ENCODE measurements around the gene FUT8.
A peak's percentile ranks its signal among the peaks of the same experiment; 100 is the strongest.
"Not testable (repeated sequence)": the region's sequence is repeated elsewhere in the genome, so short reads cannot be mapped to it uniquely, and the experiment has no call there.

The FUT8 gene

DNA sequence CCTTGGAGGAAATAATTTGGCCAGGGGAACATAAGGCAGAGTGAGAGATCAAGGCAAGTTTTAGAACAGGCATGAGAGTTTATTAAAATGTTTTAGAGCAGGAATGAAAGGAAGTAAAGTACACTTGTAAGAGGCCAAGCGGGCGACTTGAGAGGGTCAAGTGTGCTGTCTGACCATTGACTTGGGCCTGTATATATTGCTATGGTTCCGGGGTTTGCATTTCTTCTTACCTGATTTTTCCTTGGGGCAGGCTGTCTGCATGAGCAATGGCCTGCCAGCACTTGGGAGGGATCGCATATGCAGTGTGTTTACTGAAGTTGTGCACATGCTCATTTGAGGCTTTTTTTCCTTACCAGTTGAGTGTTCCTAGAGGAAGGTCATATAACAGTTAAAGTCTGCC lies 214.8 kb downstream of the FUT8 start:
- no peak for DNase-seq

DNA sequence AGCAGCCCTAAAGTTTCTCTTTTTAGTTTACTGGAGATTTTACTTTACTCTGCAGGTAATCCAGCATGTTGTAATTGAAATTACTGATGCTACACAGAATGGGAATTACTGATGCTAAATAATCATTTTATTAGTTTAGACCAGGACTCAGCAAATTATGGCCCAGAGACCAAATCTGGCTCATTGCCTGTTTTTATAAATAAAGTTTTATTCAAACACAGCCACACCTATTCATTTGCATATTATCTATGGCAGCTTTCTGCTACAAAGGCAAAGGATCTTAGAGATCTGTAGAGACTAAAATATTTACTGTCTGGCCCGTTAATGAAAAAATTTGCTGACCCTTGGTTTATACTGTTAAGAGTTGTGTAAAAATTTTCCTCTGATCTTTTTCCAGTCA lies 216.1 kb downstream of the FUT8 start:
- no peak for DNase-seq

DNA sequence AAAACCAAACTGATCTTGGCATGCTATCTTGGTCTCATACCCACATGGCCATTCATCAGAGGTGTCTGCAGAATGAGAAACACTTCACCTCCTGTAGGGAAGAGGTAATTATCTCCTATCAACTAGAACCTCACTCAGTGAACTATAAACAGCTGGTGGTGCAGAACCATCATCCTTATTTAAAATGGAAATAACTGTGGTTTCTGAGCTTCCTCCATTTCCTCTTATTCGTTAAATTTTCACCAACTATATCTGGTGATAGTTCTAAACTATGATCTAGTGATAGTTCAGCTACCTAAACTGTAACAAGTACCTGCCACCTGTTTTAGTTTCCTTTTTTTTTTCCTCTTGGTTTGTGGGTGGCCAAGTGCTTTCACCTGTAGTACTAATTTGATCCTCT lies 218.5 kb downstream of the FUT8 start:
- no peak for DNase-seq

DNA sequence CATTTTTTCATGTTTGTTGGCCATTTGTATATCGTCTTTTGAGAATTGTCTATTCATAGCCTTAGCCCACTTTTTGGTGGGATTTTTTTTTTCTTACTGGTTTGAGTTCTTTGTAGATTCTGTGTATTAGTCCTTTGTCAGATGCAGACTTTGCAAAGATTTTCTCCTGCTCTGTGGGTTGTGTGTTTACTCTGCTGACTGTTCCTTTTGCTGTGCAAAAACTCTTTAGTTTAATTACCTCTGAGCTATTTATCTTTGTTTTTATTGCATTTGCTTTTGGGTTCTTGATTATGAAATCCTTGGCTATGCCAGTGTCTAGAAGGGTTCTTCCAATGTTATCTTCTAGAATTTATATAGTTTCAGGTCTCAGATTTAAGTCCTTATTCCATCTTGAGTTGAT lies 220.0 kb downstream of the FUT8 start:
- no peak for DNase-seq

DNA sequence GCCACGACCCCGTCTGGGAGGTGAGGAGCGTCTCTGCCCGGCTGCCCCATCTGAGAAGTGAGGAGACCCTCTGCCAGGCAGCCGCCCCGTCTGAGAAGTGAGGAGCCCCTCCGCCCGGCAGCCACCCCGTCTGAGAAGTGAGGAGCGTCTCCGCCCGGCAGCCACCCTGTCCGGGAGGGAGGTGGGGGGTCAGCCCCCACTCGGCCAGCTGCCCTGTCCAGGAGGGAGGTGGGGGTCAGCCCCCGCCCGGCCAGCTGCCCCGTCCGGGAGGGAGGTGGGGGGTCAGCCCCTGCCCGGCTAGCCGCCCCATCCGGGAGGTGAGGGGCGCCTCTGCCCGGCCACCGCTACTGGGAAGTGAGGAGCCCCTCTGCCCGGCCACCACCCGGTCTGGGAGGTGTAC lies 221.1 kb downstream of the FUT8 start:
- DNase-seq, result not testable (repeated sequence)

DNA sequence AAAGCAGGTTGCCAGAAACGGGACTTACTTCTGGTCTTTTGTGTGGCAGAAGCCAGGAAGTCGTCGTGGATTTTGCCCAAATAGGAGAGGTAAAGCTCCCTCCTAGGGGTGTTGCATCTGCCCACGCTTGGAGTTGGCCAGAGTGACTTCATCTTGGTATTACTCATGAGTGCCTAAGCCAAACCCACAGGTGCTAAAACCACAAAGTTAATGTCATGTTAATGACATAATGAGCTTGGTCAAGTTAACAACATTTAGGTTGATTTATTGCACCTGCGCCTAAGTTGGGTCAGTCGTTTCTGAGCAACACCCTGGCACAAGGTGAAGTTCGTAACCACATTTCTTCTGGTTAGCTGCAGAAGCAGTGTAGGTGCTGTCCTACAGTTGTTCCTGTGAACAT lies 225.2 kb downstream of the FUT8 start:
- DNase-seq, result no peak

DNA sequence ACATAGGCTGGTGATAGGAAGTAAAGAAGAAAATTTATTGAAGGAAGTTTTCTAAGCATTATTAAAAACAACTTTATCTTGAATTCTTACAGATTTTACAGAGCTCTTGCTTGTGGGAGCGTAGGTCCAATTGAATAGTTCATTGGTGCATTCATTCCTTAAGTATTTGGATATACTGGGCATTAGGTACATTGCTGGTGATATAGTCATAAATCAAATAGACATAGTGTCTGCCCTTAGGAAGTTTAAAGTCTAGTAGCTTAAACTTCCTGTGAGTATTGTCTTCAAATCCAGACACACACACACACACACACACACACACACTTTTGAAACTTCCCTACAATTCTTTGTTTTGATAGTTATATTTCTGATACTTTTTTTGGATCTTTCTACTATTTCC lies 226.7 kb downstream of the FUT8 start:
- no peak for DNase-seq

DNA sequence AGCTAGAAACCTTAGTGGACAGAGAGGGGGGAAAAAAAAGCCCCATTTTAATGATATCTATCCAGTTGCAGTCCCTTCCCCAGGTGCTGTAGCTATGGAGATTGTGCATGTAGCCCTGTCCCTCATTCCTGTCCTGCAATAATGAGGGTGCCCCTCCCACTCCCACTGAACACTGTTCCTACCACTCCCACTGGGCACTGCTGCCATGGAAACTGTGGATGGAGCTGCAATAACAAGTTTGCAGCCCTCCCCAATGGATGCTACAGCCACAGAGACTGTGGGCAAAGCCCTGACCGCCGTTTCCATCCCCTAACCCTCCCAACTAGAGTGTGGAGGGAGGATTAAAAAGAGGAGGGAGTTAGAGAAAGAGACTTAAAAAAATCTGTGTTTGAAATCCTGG lies 238.3 kb downstream of the FUT8 start:
- peak; percentile 68 for DNase-seq

DNA sequence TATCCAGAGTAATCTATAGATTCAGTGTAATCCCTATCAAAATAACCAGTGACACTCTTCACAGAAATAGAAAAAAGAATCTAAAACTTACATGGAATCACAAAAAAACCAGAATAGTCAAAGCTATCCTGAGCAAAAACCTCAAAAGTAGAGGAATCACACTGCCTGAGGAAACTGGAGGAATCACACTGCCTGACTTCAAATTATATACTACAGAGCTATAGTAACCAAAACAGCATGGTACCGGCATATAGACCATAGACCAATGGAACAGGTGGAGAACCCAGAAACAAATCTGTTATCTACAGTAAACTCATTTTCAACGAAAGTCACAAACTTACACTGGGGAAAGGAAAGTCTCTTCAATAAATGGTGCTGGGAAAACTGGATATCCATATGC lies 244.0 kb downstream of the FUT8 start:
- DNase-seq, result no peak

DNA sequence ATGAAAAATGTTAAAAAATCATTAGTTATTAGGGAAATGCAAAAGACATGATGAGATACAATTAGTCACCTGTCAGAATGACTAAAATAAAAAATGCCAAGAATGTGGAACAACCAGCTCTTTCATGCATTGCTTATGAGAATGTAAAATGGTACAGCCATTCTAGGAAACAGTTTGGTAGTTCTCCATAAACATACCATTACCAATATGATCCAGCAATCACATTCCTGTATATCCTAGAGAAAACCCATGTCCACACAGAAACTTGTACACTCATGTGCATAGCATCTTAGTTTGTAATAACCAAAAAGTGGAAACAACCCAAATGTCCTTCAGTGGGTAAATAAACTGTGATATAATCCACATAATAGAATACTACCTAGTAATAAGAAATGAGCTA lies 245.7 kb downstream of the FUT8 start:
- no peak for DNase-seq

DNA sequence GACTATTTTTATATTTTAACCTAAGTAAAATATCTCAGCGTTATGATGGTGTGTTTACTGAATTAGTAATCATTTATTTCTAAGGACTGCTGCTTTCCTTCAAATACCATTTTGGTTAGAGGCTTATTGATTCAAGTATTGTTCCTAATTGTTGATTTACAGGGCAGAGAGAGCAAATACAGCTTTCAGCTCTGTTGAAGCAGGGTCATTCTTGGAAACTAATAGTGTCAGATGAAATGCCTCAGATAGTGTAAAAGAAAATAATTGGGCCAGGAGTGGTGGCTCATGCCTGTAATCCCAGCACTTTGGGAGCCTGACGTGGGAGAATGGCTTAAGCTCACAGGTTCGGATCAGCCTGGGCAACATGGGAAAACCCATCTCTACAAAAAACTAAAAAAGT lies 249.3 kb downstream of the FUT8 start:
- peak; percentile 56 for DNase-seq

DNA sequence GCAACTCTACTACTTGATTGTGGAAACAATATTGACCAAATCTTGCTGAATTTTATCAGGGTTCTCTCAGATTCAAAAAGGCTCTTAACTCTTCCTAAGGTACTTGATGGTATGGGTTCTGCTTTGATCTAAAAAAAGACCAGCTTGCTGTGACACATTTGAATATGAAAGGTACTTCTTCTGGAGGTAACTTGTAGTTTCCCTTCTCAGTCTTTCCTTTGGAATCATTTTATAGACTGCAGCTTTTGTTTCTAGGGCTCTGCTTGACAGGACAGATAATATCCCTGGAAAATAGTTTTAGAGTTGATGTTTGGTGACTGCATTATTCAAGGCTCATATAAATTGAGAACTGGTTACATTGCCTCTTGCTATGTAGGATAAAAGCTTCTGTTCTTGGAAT lies 251.9 kb downstream of the FUT8 start:
- DNase-seq, result no peak

DNA sequence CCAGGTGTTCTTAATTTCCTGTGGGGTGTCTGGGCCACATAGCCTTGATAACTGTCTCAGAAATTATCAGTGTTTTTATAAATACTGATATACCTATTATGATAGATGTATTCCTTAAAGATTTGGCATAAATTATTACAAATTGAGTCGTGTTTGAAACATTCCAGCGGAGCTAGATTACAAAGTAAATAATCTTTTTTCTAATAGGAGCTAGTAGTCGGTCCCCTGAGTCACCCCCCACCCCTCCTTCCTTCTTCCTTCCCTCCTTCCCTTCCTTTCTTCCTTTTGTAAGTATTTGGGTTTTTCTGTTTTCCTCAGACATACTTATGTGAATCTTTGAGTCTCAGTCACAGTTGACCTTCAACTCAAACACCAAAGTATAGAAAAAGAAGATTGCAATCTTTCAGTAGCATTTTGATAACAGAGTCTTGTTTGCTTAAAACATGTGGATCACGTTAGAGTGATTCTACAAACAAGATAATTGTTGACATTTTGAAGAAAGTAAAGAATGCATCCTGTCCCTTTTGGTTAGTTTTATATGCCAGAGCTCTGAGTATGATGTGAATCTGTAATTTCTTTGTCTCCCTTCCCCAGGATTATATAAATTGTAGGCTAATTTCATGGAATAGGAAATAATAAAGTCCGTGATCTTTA lies 264.0 kb downstream of the FUT8 start:
- no peak for DNase-seq

DNA sequence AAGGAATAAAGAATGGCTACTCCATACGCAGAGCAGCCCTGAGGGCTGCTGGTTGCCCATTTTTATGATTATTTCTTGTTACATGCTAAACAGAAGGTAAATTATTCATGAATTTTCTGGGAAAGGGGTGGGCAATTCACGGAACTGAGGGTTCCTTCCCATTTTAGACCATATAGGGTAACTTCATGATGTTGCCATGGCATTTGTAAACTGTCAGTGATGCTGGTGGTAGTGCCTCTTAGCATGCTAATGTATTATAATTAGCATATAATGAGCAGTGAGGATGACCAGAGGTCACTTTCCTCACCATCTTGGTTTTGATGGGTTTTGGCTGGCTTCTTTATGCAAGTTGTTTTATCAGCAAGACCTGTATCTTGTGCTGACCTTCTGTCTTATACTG lies 273.0 kb downstream of the FUT8 start:
- no peak for DNase-seq

DNA sequence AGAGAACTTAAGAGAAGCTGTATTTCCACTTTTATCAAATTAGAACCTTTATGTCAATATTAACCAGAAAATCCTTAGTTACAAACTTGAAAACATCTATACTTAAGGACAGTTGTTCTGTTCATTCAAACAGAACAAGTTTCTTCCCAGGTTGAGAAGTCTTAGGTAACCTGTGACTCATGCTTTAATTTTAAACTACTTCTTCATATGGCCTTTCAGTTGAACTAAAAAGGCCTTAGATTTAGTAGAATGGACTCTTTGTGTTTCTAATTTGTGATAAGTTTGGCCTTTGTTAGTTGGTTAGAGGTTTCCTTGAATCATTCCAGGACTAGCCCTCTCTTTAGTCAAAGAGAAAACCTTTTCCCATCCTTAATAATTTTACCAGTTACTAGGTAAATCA lies 274.2 kb downstream of the FUT8 start:
- no peak for DNase-seq

DNA sequence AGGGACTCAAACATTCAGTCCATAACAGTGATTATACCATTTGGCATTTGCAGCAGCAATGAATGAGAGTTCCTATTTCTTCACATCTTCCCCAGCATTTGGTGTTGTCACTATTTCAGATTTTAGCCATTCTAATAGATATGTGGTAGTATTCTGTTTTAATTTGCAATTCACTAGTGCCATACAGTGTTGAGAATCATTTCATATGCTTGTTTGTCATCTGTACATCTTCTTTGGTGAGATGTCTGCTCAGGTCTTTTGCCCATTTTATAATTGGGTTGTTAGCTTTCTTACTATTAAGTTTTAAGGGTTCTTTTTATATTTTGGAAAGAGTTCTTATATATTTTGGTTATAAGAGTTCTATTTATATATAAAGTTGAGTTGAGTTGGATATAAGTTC lies 276.5 kb downstream of the FUT8 start:
- no peak for DNase-seq

DNA sequence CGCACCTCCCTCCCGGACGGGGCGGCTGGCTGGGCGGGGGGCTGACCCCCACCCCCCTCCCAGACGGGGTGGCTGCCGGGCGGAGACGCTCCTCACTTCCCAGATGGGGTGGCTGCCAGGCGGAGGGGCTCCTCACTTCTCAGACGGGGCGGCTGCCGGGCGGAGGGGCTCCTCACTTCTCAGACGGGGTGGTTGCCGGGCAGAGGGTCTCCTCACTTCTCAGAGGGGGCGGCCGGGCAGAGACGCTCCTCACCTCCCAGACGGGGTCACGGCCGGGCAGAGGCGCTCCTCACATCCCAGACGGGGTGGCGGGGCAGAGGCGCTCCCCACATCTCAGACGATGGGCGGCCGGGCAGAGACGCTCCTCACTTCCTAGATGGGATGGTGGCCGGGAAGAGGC lies 280.0 kb downstream of the FUT8 start:
- not testable (repeated sequence) for DNase-seq

DNA sequence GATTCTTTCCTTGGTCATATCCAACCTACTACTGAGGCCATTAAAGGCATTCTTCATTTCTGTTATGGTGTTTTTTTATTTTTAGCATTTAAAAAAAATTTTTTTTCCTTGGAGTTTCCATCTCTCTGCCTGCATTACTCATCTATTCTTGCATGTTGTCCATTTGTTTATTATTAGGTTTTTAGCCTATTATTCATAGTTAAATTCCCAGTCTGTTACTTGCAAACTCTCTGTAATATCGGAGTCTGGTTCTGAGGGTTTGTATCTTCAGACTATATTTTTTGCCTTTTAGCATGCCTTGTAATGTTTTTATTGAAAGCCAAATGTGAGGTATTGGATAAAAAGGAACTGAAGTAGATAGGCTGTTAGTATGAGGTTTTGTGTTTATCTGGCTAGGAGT lies 284.3 kb downstream of the FUT8 start:
- DNase-seq, result no peak

DNA sequence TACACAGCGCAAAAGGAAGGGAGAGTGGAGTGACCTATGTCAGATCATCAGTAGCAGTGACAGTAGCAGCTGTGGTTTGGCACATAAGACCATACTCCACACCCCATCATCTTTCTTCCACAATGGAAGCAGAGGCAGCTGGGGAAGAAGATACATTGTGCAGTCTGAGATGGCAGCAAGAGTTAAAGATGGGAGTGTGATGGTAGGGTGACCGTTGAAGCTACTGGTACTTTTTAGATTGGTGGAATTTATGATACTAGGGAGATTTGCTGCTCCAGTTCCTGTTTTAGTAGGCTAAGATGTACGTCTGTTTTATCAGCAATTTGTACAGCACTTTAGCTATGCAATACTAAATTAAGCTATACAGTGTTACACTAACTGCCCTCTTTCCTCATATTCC lies 291.0 kb downstream of the FUT8 start:
- no peak for DNase-seq

DNA sequence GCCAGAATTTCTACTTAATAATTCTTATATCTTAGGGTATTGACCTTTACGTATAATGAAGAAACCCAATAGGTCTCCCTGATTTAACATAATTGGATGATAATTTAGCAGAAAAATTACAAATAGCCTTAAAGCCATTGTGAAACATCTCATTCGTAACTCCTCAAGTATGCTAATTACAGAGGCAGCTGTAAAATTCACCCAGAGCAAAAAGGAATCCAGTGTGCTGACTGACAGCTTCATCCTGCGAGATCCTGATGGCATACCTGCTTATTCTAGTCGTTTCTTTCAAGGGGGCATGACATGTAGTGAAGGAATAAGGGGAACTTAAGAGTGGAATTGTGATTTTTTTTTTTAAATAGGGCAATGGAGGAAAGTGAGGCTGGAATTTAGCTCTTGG lies 291.5 kb downstream of the FUT8 start:
- no peak for DNase-seq

DNA sequence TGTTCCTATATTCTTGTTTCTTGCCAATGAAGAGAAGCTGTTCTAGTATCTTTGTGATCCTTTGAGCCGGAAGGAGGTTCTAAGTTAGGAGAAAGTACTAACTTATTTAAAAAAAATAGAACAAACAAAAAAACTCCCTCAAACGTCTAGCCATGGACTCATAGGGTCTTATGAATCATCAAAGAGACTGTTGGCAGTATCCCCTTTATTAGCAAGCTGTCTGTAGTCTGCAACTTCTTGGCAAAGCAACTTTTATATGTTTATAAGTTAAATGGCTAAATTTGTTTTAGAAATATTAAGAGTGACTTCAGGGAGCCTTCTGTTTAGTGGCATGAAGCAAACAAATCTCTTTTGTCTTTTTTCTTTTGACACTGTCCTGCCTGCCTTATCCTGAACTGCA lies 291.9 kb downstream of the FUT8 start:
- no peak for DNase-seq

DNA sequence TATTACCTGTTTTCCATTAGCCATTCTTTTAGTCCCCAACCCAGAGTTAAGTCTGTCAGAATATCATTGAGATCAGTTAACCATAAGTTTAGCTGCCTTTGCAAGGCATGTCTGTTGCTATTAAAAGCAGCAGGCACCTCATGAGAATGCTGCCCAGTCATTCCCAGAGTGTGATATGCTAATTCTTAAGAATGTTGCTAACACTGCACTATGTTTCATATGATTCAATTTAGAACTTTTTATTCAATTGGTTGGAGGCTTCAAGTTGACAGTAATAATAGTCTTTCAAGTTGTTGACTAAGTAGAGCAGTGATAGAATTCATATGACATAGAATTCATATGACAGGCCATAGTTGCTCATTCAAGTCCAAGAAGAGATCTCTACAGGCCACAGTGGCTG lies 292.3 kb downstream of the FUT8 start:
- DNase-seq, result no peak

DNA sequence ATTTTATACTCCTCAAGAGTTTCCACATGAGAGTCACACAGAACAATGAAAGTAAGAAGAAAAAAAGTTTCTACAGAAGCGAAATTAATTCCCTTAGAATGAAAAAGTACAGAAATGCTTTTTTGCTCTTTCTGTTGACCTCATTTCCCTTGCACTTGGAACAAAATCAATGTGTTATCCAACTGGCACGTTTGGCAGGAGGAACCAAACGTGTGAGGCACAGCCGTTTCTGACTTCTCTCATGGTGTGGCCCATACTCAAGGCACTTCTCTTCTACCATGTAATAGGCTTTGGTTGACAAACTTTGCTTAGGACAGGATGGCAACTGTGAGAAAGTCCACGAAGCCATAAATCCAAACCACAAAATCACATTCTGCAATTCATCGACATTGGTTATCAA lies 297.0 kb downstream of the FUT8 start:
- DNase-seq, result no peak

DNA sequence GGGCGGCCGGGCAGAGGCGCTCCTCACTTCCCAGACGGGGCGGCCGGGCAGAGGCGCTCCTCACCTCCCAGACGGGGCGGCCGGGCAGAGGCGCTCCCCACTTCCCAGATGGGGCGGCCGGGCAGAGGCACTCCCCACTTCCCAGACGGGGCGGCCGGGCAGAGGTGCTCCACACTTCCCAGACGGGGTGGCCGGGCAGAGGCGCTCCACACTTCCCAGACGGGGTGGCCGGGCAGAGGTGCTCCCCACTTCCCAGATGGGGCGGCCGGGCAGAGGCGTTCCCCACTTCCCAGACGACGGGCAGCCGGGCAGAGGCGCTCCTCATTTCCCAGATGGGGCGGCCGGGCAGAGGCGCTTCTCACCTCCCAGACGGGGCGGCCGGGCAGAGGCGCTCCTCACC lies 304.3 kb downstream of the FUT8 start:
- not testable (repeated sequence) for DNase-seq

DNA sequence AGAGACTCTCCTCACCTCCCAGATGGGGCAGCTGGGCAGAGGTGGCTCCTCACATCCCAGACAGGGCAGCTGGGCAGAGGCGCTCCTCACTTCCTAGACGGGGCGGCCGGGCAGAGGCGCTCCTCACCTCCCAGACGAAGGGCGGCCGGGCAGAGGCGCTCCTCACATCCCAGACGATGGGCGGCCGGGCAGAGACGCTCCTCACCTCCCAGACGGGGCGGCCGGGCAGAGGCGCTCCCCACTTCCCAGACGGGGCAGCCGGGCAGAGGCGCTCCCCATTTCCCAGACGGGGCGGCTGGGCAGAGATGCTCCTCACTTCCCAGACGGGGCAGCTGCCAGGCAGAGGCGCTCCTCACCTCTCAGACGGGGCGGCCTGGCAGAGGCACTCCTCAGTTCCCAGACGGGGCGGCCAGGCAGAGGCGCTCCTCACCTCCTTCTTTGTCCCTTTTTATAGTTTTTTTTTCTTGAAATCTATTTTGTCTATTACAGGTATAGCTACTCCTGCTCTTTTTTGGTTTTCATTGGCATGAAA lies 304.9 kb downstream of the FUT8 start:
- not testable (repeated sequence) for DNase-seq

DNA sequence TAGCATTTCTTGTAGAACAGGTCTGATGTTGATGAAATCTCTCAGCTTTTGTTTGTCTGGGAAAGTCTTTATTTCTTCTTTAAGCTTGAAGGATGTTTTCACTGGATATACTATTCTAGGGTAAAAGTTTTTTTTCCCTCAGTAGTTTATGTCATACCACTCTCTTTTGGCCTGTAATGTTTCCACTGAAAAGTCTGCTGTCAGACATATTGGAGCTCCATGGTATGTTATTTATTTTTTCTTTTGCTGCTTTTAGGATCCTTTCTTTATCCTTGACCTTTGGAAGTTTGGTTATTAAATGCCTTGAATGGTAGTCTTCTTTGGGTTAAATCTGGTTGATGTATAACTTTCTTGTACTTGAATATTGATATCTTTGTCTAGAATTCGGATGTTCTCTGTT lies 306.1 kb downstream of the FUT8 start:
- DNase-seq, result no peak
